GM18861 (cell line): ENCODE measurements around the gene LELP1.
"Not testable (repeated sequence)": the region's sequence is repeated elsewhere in the genome, so short reads cannot be mapped to it uniquely, and the experiment has no call there.

ENCODE experiments used
- ATAC-seq: cut with Tn5 transposase; IDR thresholded peaks from one replicate; pipeline ENCODE4 v1.9.1; 2021; ENCODE audit not compliant: unreplicated experiment

LELP1 gene

DNA sequence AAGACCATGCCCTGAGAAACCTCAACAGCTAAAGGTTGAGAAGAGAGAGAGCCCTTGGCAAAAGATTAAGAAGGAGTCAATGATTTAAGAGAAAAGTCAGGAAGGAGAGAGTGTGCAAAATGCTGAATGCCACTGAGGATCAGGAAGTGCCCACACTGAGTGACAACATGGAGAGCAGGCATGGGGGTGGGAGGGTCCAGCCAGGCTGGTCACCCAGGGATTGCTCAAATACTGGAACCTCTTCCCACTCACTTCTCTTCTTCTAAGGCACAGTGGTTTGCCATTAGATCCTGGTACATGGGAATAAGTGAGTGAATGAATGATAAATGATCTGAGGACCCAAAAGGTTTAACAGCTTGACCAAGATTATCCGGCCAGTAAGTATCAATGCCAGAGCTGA is 25.3 kb downstream of the LELP1 start:
- no peak for ATAC-seq

DNA sequence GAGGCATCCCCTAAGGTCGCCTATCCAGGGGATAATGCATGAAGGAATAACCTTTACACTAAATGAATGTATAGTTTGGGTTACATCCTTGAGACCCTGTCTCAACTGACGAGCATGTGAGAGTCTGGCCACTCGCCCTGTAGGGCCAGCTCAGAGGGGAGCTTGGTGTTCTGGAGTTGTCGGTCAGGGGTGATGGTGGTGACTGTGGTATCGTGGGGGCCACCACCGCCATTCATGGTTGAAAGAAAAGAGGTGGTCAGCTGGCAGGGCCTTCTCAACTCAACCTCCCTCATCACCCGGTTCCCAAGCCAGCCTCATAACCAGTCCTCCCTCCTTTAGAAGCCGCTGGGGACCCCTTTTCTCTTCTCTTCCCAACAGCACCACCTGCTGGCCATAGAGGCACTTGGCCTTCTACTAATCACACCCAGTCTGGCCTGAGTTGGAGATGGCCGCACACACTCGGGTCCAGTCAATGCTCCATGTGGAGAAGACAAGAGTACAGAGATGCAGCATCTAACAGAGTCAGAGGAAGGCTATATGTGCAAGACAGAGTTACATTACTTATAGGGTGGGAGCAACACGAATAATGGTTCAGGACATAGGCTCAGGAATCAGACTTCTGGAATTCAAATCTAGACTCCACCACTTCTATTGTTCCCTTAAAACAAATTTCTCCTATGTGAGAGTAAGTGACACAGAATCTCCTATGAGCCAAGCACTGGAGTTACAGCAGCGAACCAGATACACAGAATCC is 26.0 kb downstream of the LELP1 start:
- ATAC-seq, result not testable (repeated sequence)

DNA sequence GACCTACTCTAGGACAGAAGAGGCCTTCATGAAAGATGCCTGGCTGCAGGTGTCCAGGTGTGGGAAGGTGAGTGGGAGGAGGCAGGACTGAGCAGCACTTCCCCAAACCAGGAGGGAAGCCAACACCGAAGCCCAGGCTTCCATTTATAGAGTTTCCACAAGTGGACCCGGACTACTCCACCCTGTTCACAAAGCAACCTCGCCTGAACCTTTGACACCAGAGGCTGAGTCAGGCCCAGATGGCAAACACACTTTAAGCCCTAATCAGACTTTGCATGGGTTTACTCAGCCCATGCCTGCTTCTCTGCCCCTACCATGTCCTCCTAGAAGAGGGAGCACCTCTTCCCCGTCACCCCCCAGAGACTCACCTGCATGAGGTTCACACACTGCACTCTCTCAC is 28.1 kb downstream of the LELP1 start:
- no peak for ATAC-seq

DNA sequence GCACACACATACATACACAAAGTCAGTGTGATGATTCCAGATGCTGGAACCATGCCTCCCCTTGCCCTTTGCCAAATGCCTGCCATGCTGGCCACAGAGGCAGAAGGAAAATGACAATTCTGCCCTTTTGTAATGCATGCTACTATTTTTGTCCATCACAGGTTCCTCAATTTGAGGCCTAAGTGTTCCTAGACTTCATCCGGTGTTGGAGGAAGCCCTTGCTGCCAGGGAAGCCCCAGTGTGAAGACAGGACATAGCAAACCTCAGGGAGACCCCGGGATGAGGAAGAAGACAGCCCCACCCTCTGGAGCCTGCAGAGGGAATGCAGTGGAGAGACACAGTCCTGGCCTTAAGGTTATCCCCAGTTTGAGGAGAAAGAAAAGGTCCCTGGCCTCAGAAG is 28.6 kb downstream of the LELP1 start:
- no peak for ATAC-seq

GRCh38 chr1:153232553-153232952 is 29.3 kb downstream of the LELP1 start:
- ATAC-seq, result no peak

- ATAC-seq, result no peak
Measured at GRCh38 chr1:153233448-153233847, 30.2 kb downstream of the LELP1 start.

- ATAC-seq, result no peak
Measured at GRCh38 chr1:153238527-153238926, 35.3 kb downstream of the LELP1 start.

GRCh38 chr1:153242160-153242559 is 38.9 kb downstream of the LELP1 start:
- no peak for ATAC-seq

DNA sequence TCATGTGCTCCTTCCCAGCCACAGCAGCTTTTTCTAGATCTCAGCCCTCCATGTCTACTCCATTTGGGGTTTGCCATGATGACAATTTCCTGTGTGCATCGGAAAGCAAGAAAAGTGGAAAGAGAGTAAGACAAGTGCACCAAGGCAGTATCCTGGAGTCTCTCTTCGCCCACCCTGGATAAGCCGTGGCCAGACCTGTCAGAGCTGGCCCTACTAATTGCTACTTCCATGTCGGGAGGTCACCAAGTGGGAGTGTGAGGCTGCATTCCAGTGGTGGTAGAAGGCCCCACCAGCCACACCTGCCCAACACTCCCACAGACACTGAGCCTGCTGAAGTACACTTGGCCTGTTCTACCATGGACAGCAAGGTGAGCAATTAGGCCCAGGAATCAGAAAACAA is 42.2 kb downstream of the LELP1 start:
- no peak for ATAC-seq

GRCh38 chr1:153246018-153246417 is 42.8 kb downstream of the LELP1 start:
- ATAC-seq, result no peak

- ATAC-seq, result no peak
Measured at GRCh38 chr1:153246825-153247224, 43.6 kb downstream of the LELP1 start.

- no peak for ATAC-seq
Measured at GRCh38 chr1:153248176-153248879, 45.1 kb downstream of the LELP1 start.

DNA sequence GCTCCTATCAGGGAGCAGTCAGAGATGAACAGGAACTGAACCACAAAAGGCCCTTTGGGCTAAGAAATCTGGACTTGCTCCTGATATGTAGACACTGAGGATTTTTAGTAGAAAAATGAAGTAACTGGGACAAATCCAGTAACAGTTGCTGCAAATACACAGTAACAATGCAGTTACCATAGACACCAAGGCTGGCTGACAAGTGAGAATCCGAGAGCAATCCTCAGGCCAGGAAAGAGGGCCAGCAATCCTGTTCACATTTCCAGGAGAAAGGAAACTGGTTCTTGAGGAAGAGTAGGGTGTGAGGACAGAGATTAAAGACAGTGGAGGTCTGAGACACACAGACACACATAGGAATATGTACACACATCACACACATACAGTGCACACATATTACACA is 46.9 kb downstream of the LELP1 start:
- no peak for ATAC-seq

DNA sequence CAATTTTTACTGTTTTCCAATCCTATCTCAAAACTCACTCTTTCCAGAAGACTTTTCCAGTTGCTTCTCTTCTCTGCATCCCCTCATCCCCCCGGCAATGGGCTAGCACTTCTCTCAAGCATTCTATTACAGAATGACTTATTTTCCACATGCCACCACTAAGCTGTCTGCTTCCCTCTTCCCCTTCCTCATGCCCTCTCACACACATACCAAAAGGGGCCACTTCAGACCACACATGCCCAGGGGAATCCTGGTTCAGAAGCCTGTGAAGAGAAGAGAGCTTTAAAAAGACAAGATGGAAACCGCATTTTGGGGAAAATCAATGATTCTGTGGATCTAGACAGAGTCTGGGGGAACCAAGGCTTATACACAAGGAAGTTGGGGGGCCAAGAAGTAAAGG is 47.9 kb downstream of the LELP1 start:
- no peak for ATAC-seq

GRCh38 chr1:153251562-153251961 is 48.3 kb downstream of the LELP1 start:
- ATAC-seq, result no peak

- ATAC-seq, result no peak
Measured at GRCh38 chr1:153251988-153252387, 48.8 kb downstream of the LELP1 start.

- no peak for ATAC-seq
Measured at GRCh38 chr1:153253076-153253475, 49.8 kb downstream of the LELP1 start.

DNA sequence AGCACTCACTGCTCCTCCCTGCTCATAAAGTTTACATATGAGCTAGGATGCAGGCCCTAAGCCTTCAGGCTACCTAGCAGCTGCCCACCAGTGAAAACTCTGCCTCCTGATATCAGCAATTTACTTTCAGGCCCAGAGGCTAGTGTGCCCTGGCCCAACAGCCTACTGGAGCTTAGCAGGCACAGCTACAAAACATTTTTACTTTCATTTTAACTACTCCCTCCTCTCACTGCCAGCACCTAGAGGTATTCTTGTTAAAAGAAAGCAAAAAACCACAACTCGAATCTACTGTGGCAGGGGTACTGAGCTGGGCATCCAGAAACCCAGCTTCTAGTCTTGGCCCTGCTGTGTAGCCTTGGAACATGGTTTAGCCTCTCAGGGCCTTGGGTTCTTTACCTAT is 50.5 kb downstream of the LELP1 start:
- ATAC-seq, result peak; percentile 64
